ENCODE measurements around the gene PROM1.

Gene PROM1

DNA sequence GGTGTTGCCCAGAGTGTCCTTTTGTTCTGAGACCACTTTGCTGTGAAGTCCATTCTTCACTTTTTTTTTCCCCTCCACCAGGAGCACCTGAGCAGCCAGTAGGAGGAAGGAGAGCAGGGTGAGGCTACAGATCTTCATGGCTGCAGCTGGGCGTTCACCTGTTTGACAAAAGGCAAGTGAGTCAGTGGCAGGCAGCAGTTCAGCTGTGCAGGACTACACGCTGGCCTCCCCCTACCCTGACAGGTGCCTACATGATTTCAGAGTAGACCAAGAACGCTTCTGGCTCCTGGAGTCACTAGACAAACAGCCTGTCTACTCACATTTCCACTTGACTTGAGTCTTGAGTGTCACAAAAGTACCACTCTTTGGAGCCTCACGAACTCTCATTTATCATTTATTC is 147.3 kb downstream of the PROM1 start:
- no peak for DNase-seq

DNA sequence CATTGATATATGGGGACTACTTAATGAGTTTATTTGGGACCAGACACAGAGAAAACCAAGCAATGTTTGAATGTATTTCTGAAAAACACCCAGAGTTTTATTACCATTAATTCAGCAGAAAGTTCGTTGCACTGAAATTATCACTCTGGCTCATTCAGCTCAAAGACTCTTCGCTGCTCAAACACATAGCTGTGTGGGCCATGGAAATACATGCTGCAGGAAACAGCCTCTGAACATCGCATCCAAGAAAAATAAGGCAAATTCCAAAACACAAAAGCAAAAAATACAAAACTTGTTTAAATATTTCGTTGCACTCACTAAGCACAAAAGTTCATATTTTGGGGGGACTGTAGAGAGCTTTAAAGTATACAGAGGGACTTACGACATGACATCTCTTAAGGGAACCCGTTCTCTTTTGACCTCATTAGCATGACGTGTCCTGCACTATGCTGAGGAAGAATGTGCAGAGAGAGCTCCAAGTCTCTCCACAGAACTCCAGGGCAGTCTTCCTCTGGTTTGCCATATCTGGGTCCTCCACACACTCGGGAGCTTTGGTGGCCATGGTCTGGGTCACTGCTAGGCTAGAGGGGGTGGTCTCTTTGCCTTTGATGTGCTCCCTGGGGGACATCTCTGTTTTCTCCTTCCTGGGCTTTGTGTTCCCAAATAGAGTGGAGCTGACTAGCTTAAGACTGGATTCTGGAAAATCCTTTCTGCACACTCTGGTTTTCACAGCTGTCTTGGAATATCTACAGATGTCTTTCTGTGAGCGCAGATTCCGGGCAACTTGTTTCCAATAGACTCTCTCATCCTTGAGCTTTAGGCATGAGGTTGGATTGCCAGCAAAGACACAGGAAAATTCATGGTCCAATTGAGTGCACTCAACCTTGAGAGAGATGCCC is 148.1 kb downstream of the PROM1 start:
- DNase-seq, result no peak

DNA sequence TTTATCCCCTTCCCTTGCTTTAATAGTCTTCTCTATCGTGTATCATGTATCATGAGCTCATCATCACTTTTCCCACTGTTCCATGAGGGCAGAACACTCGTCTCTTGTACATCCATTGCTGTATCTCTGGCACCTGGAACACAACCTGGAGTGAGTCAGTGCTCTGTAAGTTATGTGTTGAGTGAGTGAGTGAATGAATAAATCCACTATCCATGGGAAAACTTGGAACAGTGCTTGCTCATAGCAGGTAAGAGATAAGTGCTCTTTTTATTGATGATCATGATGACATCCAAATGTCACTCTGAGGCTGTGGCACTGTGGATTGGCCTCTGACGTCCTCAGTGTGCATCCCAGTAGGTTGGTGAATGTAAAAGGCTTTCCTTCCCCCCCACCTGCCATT is 149.6 kb downstream of the PROM1 start:
- DNase-seq, result no peak

DNA sequence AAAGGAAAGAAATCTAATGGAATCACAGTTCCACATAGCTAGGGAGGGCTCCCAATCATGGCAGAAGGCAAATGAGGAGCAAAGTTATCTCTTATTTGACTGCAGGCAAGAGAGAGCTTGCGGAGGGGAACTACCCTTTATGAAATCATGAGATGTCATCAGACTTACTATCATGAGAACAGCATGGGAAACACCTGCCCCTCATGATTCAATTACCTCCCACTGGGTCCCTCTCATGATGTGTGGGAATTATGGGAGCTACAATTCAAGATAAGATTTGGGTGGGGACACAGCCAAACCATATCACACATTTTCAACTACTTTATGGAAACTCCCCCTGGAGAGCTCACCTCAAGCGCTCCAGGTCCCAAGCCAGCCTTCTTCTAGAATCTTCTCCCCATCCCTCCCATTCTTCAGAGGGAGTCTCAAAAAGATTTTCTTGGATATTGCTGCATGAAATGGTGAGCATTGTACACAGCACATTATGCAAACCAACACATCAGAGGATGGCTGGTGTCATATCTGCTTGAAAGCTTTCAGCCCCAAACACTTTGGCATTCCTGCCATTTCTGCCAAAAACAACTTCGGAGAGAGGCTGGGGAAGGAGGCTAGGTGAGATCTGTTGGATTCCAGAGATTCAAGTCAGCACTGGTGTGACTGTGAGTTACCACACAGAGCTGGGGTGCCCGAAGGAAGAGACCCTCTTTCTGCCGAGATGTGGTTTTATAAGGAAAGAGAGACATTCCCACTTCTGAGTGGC is 152.2 kb downstream of the PROM1 start:
- DNase-seq, result no peak

DNA sequence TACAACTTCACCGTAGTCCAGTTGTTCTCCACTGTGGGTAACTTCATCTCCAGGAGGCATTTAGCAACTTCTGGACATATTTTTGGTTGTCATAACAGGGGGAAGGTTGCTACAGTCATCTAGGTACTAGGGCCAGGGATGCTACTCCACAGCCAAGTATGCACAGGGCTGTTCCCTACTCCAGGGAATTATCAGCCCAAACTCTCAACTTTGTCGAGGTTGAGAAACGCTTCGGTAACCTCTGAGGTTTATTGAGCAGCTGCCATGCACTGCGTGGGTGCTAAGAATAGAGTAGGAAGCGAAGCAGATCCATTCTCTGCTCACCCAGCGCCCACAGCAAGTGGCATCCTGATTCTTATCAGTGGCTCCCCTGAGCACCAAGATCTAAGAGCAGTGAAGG is 153.5 kb downstream of the PROM1 start:
- DNase-seq, result no peak

DNA sequence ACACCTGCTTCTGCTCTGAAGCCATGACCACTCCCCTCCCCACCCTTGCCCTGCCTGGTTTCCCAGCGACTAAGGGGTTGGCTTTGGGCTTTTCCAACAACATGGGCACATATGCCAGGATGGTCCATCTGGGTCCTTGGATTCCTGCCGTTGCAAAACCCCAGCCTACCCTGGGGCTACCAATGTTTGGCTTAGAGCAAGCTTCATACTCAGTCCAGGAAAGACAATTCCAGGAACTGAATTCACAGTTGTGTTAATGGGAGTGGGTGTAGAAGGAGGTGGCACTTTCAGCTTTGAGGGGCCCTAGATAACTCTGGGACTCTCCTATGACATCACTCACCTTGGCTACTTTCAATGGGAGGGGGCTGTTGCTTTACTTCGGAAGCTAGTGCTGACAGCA is 154.3 kb downstream of the PROM1 start:
- no peak for DNase-seq

DNA sequence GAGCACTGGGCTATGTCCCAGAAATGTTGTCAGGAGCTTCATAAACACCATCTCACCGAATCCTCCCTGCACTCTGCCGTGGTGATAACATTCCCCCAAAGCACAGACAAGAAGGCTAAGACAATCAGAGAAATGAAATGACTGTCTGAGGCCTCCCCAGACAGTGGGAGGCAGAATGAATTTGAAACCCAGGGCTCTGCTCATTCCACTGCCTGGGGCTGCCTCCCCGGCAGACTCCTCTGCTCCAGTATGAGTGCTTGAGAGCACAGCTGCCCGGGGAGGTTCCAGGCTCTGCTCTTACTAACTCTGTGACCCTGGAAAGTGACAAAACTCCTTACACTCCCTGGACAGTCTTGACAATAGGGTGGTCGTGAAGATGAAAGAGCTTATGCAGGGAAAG is 154.9 kb downstream of the PROM1 start:
- no peak for DNase-seq

DNA sequence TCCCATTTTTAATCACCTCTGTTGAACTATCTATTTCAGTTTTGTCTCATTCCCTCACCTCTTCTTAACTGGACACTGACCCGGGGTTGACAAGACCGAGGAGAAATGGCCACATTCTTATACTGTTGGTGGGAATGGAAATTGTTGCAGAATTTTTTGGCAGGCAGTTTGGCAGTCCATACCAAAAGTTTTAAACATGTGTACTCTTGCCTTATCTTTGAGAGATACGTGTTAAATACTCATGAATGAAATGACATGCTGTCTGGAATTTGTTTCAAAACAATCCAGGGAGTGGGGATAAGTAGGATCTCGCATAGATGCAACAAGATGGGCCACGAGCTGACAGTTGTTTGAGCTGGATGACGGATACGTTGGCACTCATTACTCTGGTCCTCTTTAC is 157.3 kb downstream of the PROM1 start:
- DNase-seq, result no peak

DNA sequence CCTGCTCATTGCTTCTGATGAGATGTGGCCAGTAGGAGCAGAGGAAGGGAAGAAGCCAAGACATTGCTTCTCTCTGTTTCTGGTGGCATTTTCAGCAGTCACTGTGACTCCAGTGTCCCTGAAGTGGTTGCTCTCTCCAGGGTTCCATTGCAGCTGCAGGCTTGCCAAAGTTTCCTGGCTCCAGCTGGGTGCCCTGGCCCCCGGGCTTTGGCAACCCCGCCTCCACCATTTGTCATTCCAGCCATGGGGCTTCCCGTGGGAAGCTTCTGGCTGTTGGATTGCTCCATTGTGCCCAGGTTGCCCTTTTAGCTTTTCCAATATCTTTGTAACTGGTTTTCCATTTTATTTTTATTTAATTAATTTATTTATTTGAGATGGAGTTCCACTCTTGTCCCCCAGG is 158.0 kb downstream of the PROM1 start:
- DNase-seq, result no peak

DNA sequence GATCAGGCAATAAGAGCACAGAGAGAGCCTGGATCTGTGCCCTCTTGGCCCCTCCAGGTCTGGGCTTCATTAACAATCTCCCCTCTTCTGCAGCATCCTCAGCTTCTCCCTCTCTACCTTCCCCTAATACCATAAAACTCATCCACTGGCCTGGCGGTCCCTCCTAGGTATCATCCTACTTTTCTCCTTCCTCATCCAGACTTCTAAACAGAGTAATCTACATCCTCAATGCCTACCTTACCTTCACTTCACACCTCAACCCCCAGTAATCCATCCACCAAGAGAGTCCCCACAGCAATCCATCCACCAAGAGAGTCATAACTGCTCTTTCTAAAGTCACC is 162.3 kb downstream of the PROM1 start:
- DNase-seq, result no peak

DNA sequence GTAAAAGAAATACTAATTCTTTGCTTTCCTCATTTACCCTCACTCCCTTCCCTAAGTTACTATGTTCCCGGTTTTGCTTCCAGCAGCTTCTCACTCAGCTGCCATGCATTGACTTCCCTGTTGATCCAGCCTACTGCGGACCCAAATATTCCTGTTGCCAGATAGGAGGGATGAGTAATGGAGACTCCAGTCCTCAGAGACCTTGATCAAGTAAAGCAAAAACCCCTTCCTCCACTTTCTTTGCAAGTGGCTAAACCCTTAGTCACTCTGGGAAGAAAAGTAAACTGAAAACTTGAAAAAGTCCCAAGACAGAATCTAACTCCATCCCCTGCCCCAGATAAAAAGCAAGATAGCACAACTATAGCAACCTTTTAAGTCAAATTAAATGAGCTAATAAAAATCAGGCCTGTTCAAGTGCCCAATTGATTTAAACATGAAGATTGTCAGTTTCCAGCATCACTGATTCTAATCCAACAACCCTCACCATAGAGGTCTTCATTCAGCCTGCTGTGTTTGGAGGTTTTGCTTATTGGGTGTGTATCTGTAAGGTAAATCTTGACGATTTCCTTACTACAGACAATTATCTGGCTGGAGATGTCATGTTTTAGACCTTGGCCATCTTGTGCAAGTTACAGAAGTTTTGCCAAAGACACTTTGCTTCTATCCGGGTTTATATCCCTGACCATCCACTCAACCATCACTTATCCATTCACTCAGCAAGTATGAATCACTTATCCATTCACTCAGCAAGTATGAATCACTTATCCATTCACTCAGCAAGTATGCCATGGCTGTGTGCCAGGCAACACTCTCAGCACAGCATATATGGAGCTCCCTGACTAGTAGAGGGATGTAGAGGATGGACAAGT is 162.9 kb downstream of the PROM1 start:
- DNase-seq, result no peak

DNA sequence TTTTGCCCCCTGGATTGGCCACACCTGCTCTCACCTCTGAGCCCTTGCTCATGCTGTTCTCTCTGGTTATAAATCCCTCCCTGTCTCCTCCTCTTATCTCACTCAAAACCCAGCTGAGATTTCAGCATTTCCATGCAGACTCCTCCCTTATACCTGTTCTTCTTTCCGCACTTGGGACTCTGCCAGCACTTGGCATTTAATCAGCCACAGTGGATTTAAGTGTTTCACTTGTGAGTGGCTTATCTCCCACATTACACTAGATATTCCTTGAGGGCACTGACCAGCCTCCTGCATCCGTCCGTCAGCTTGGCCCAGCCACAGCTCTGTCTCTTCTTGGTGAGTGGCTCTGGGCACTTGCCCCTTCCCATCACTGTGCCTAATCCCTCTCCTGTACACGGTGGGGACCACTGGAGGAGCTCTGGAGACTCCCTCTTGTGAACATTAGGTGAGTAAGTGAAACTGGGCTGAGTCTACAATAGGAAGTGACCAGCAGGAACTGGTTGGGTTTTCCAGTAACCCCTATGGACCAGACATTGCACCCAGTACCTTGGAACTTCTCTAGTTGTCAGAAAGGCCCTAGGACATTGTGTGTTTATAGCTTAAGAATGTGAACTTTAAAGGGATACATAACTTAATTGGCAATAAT is 165.2 kb downstream of the PROM1 start:
- DNase-seq, result no peak

Measured in activated gamma-delta T cell (primary cell).